Thyroid gland (tissue), 4 donors: ENCODE results near the gene MPZL1. TPM values are rescaled to one million over a fixed set of nuclear protein-coding genes. Genes with fewer than 3 reads are reported as not detected.
"Not testable (repeated sequence)": the region's sequence is repeated elsewhere in the genome, so short reads cannot be mapped to it uniquely, and the experiment has no call there.

Source experiments
- DNase-seq, 2 donors: peaks; one replicate each; pipeline ENCODE4 v3.0.0-alpha.2; 2019
- H3K27ac ChIP-seq, 3 donors: fragments of 200-600 bp; sonication (generic); 1 replicate in 2 of 3; 2 replicates in 1 of 3; pipeline ENCODE4 v1.5.1; 2016 to 2019; ENCODE audit warnings: mild to moderate bottlenecking in 1 of 3, moderate library complexity in 1 of 3
- H3K27me3 ChIP-seq: fragments of 200-600 bp; sonication (generic); one replicate; pipeline ENCODE4 v1.5.1; 2019
- H3K36me3 ChIP-seq, 2 donors: fragments of 200-600 bp; sonication (generic); one replicate each; pipeline ENCODE4 v1.5.1; 2016 to 2019
- H3K4me1 ChIP-seq, 2 donors: fragments of 200-600 bp; sonication (generic); one replicate each; pipeline ENCODE4 v1.5.1; 2017 to 2019
- H3K4me3 ChIP-seq, 3 donors: fragments of 200-600 bp; sonication (generic); replicated peaks in 1 of 3; 1 replicate in 2 of 3; 2 replicates in 1 of 3; pipeline ENCODE4 v1.5.1; 2016; ENCODE audit warnings: mild to moderate bottlenecking in 1 of 3
- H3K9me3 ChIP-seq: fragments of 200-600 bp; sonication (generic); one replicate; pipeline ENCODE4 v1.5.1; 2017
- CTCF ChIP-seq, 6 experiments: fragments of 200-600 bp in 3 of 6; fragments of 450-650 bp in 3 of 6; sonication (generic) in 3 of 6; IDR thresholded peaks; one replicate each; pipeline ENCODE4 v1.5.1; 2016 to 2019; ENCODE audit warnings: antibody characterized with exemption in 6 of 6, mild to moderate bottlenecking in 2 of 6, inconsistent platforms in 1 of 6, moderate library complexity in 1 of 6
- POLR2A ChIP-seq, 2 donors: fragments of 450-650 bp; IDR thresholded peaks; one replicate each; pipeline ENCODE4 v1.6.1; 2017; ENCODE audit warnings: antibody characterized with exemption in 2 of 2, mild to moderate bottlenecking in 2 of 2, moderate library complexity in 1 of 2
- WGBS, 2 donors: methylation state at CpG; one replicate each; pipeline ENCODE4 v1.1.5; 2017; 5-methylcytosine and 5-hydroxymethylcytosine counted together
- intact Hi-C: fragments of 100-400 bp; cut with DNase I; formaldehyde crosslinking; loops from one replicate; pipeline ENCODE4 v1.15.1; 2023
- total RNA-seq, 4 donors: library from RNA; depleted of rRNA; stranded (reverse); fragments of >200 nt; gene quantifications; one replicate each; pipeline ENCODE4 v1.2.3, GENCODE V29; 2016

MPZL1 gene
- total RNA-seq, 4 donors from 2014 or later: 52.6 to 90.2 (median 61.8) TPM

- Histone ChIP-seq H3K4me1 (peaks cover 9 to 14% of the 10 kb centered on the region in 2 donors), H3K9me3 (no peaks in the 10 kb centered on the region), H3K27ac (no peak overlapping the region), H3K36me3 (no peaks in the 10 kb centered on the region), H3K27me3 (no peaks in the 10 kb centered on the region), H3K4me3 (no peak overlapping the region)
- 66 to 69% methylated on average over 7 of the region's 7 CpGs for WGBS, 2 donors
- DNase-seq: no peak
- TF ChIP-seq POLR2A (IDR thresholded peaks at IDR 0.05) (no peak), CTCF (IDR thresholded peaks at IDR 0.05) (no peak)
- intact Hi-C loops: no loop called here
Observed at GRCh38 chr1:167718914-167719691, 2.7 kb upstream of the MPZL1 start.

GRCh38 chr1:167719715-167720421 lies 1.9 kb upstream of the MPZL1 start:
- DNase-seq, H3K27me3 ChIP-seq, H3K4me3 ChIP-seq, H3K36me3 ChIP-seq, H3K27ac ChIP-seq, H3K9me3 ChIP-seq: not testable (repeated sequence)
- H3K4me1 ChIP-seq: peaks cover 11 to 17% of the 10 kb centered on the region in 2 donors
- intact Hi-C loops: loop anchor here (10.0 kb wide), 1 partner anchor 365 kb away; no protein-coding TSS in a partner anchor
- WGBS, 2 donors: 79 to 83% methylated on average over 25 of the region's 25 CpGs

- Histone ChIP-seq H3K36me3 (no peaks in the 10 kb centered on the region), H3K4me1 (peaks cover 12 to 17% of the 10 kb centered on the region in 2 donors), H3K4me3 (peak overlapping the region in 1 of 3 donors; percentile 95), H3K27me3 (no peaks in the 10 kb centered on the region), H3K27ac (peak overlapping the region; percentile 11 to 94 (median 89)), H3K9me3 (no peaks in the 10 kb centered on the region)
- 32 to 41% methylated on average over 13 of the region's 13 CpGs for WGBS, 2 donors
- no peak for DNase-seq
- intact Hi-C loops: loop anchor here (10.0 kb wide), 1 partner anchor 364 kb away; no protein-coding TSS in a partner anchor
- TF ChIP-seq POLR2A (IDR thresholded peaks at IDR 0.05): no peak
Observed at GRCh38 chr1:167720965-167721616, 691 bp upstream of the MPZL1 start.

- H3K4me3 ChIP-seq: peak overlapping the region; percentile 25 to 95 (median 76)
- H3K27me3 ChIP-seq: no peaks in the 10 kb centered on the region
- H3K4me1 ChIP-seq: peaks cover 16 to 17% of the 10 kb centered on the region in 2 donors
- no peak for TF ChIP-seq CTCF (IDR thresholded peaks at IDR 0.05)
- H3K9me3 ChIP-seq: no peaks in the 10 kb centered on the region
- DNase-seq: peak; percentile 53 to 63
- H3K36me3 ChIP-seq: no peaks in the 10 kb centered on the region
- intact Hi-C loops: loop anchor here (10.0 kb wide), 1 partner anchor 362 kb away; no protein-coding TSS in a partner anchor
- peak overlapping the region; percentile 76 to 94 (median 89) for H3K27ac ChIP-seq
- 3 to 6% methylated on average over 14 to 24 of the region's 52 CpGs for WGBS, 2 donors
Observed at GRCh38 chr1:167722152-167722869, 529 bp downstream of the MPZL1 start.

GRCh38 chr1:167722870-167723251 lies 1.1 kb downstream of the MPZL1 start:
- Histone ChIP-seq H3K36me3 (no peaks in the 10 kb centered on the region), H3K27ac (peak overlapping the region in 2 of 3 donors; percentile 89 to 94), H3K27me3 (no peaks in the 10 kb centered on the region), H3K9me3 (no peaks in the 10 kb centered on the region), H3K4me3 (peak overlapping the region in 2 of 3 donors; percentile 76 to 95), H3K4me1 (peaks cover 16 to 17% of the 10 kb centered on the region in 2 donors)
- intact Hi-C loops: loop anchor here (10.0 kb wide), 1 partner anchor 362 kb away; no protein-coding TSS in a partner anchor
- DNase-seq: no peak
- WGBS, 2 donors: 40 to 46% methylated on average over 4 of the region's 4 CpGs
- TF ChIP-seq CTCF (IDR thresholded peaks at IDR 0.05) (no peak), POLR2A (IDR thresholded peaks at IDR 0.05) (no peak)
